Neural progenitor cell (in vitro differentiated cells): Measurements from ENCODE around the gene ARID5B. TPM values are rescaled to one million over a fixed set of nuclear protein-coding genes. Genes with fewer than 3 reads are reported as not detected.

Experiments used
- DNase-seq: peaks from one replicate; pipeline ENCODE4 v3.0.0-alpha.2; 2016; ENCODE audit warnings: low spot score
- H2AFZ ChIP-seq: fragments of 200-600 bp; sonication (generic); replicated peaks from 2 replicates; pipeline ENCODE4 v1.6.1; 2016; ENCODE audit warnings: antibody characterized with exemption
- H3F3A ChIP-seq: fragments of 200-600 bp; sonication (generic); 2 replicates; pipeline ENCODE4 v1.6.1; 2016; ENCODE audit warnings: antibody characterized with exemption, low read depth
- H3K27ac ChIP-seq: fragments of 200-600 bp; sonication (generic); 2 replicates; pipeline ENCODE4 v1.5.1; 2016; ENCODE audit warnings: mild to moderate bottlenecking
- H3K27me3 ChIP-seq: fragments of 200-600 bp; sonication (generic); 2 replicates; pipeline ENCODE4 v1.6.1; 2016; ENCODE audit warnings: mild to moderate bottlenecking, moderate library complexity
- H3K36me3 ChIP-seq: fragments of 200-600 bp; sonication (generic); 2 replicates; pipeline ENCODE4 v1.5.1; 2016
- H3K4me1 ChIP-seq: fragments of 200-600 bp; sonication (generic); 2 replicates; pipeline ENCODE4 v1.6.1; 2016; ENCODE audit warnings: mixed run types
- H3K4me2 ChIP-seq: fragments of 200-600 bp; sonication (generic); 2 replicates; pipeline ENCODE4 v1.6.1; 2016
- H3K4me3 ChIP-seq: fragments of 200-600 bp; sonication (generic); 2 replicates; pipeline ENCODE4 v1.5.1; 2016
- H3K79me2 ChIP-seq: fragments of 200-600 bp; sonication (generic); 2 replicates; pipeline ENCODE4 v1.6.1; 2016; ENCODE audit warnings: low read depth
- H3K9ac ChIP-seq: fragments of 200-600 bp; sonication (generic); 2 replicates; pipeline ENCODE4 v1.6.1; 2016
- H3K9me3 ChIP-seq: fragments of 200-600 bp; sonication (generic); 2 replicates; pipeline ENCODE4 v1.5.1; 2016; ENCODE audit warnings: low read depth
- H4K20me1 ChIP-seq: fragments of 200-600 bp; sonication (generic); 2 replicates; pipeline ENCODE4 v1.6.1; 2016; ENCODE audit warnings: low read depth
- H3K27ac Mint-ChIP-seq: 3 replicates; pipeline ENCODE4 v1.8.0; 2021; ENCODE audit warnings: mixed read lengths
- H3K27me3 Mint-ChIP-seq: 2 replicates; pipeline ENCODE4 v1.8.0; 2022; ENCODE audit warnings: low read depth, mild to moderate bottlenecking, inconsistent platforms, moderate library complexity, mixed read lengths; ENCODE audit not compliant: insufficient read depth
- H3K36me3 Mint-ChIP-seq: 3 replicates; pipeline ENCODE4 v1.8.0; 2021; ENCODE audit warnings: mixed read lengths
- H3K4me1 Mint-ChIP-seq: 3 replicates; pipeline ENCODE4 v1.8.0; 2021; ENCODE audit warnings: mixed read lengths
- H3K4me3 Mint-ChIP-seq: 3 replicates; pipeline ENCODE4 v1.8.0; 2021; ENCODE audit warnings: mild to moderate bottlenecking, moderate library complexity, mixed read lengths
- H3K9me3 Mint-ChIP-seq: 3 replicates; pipeline ENCODE4 v1.8.0; 2020; ENCODE audit warnings: mixed read lengths
- EZH2 ChIP-seq: fragments of 200-600 bp; sonication (generic); IDR thresholded peaks from 2 replicates; pipeline ENCODE4 v1.6.1; 2017; ENCODE audit warnings: antibody characterized with exemption, mild to moderate bottlenecking, moderate library complexity
- EZH2phosphoT487 ChIP-seq: fragments of 200-600 bp; sonication (generic); IDR thresholded peaks from 2 replicates; pipeline ENCODE4 v1.6.1; 2017; ENCODE audit warnings: antibody characterized with exemption
- total RNA-seq: library from RNA; depleted of rRNA; stranded (reverse); fragments of >200 nt; gene quantifications from 2 replicates; pipeline ENCODE4 v1.2.3, GENCODE V29; 2015; ENCODE audit warnings: low replicate concordance
- TF ChIP-seq, protein P1 (sequence below): fragments of 200-600 bp; sonication (generic); IDR thresholded peaks from 2 replicates; pipeline ENCODE4 v1.5.1; 2017; ENCODE audit warnings: antibody characterized with exemption, mild to moderate bottlenecking

Gene ARID5B
- total RNA-seq, 1 donor from 2014 or later, result 1.5 TPM

DNA sequence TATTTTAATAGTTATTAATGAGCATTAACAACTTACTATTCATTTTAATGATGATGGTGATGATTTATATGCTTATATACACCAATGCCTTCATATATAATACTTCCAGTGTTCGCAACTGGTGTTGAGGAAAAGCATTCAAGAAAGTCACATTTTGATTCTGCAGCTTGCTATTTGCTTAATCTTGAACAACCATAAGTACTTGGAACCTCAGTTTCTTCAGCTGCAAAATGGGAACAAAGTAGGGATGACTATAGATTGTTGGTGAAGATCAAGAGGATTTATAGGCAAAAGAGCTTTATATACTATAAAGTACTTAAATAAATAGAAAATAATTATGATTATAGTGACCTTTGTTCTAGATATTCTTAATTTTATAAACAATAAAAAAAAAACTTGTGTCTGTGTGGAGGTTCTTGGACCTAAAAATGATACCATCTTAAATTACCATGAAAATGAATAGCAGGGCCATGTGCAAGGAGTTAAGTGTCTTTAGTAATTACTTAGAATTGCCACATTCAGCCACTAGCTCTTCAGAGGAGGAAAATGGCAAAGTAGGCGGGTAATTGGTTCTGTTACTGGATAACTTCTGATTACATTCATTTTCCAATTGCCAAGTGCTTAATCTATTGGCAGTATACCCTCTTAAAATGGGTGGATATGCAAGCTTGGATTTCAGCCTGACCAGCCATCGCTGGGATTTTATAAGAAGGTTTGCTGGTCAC, 4.5 kb downstream of the ARID5B start:
- TF ChIP-seq EZH2 (no peak), EZH2phosphoT487 (no peak)
- TF ChIP-seq, protein P1, sequence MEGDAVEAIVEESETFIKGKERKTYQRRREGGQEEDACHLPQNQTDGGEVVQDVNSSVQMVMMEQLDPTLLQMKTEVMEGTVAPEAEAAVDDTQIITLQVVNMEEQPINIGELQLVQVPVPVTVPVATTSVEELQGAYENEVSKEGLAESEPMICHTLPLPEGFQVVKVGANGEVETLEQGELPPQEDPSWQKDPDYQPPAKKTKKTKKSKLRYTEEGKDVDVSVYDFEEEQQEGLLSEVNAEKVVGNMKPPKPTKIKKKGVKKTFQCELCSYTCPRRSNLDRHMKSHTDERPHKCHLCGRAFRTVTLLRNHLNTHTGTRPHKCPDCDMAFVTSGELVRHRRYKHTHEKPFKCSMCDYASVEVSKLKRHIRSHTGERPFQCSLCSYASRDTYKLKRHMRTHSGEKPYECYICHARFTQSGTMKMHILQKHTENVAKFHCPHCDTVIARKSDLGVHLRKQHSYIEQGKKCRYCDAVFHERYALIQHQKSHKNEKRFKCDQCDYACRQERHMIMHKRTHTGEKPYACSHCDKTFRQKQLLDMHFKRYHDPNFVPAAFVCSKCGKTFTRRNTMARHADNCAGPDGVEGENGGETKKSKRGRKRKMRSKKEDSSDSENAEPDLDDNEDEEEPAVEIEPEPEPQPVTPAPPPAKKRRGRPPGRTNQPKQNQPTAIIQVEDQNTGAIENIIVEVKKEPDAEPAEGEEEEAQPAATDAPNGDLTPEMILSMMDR, result no peak
- H3K4me3 ChIP-seq, result no peak overlapping the region
- Mint-ChIP-seq H3K36me3 (peaks cover 3% of the 10 kb centered on the region), H3K4me3 (no peak overlapping the region), H3K27me3 (peaks cover 2% of the 10 kb centered on the region), H3K27ac (no peak overlapping the region), H3K9me3 (no peaks in the 10 kb centered on the region), H3K4me1 (peaks cover 11% of the 10 kb centered on the region)
- no peaks in the 10 kb centered on the region for H3K36me3 ChIP-seq
- H3K9ac ChIP-seq, result no peak overlapping the region
- no peak for DNase-seq
- peaks cover 3% of the 10 kb centered on the region for H4K20me1 ChIP-seq
- H3K4me2 ChIP-seq, result no peak overlapping the region
- no peak overlapping the region for H3K27ac ChIP-seq
- H3K79me2 ChIP-seq, result no peaks in the 10 kb centered on the region
- H2AFZ ChIP-seq, result no peak overlapping the region
- peaks cover 10% of the 10 kb centered on the region for H3K27me3 ChIP-seq
- peaks cover 17% of the 10 kb centered on the region for H3F3A ChIP-seq
- no peaks in the 10 kb centered on the region for H3K9me3 ChIP-seq
- no peaks in the 10 kb centered on the region for H3K4me1 ChIP-seq

DNA sequence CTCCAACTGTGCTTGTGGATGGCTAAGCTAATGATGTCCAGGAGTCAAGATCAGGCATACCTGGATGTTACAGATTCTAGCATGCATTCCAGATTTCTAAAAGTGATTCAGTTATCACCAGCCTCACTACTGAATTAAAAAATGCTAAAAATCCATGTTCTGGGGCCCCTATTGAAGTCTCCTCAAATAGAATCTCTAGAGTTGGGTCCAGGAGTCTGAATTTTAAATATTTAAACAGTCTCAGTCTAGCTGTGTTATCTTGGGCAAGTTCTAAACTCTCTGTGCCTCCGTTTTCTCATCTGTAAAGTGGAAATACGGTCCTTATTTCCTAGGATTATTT, 5.0 kb downstream of the ARID5B start:
- Histone ChIP-seq H3K4me1 (no peaks in the 10 kb centered on the region), H2AFZ (no peak overlapping the region), H3K27me3 (peaks cover 10% of the 10 kb centered on the region), H3K4me3 (no peak overlapping the region), H3K36me3 (no peaks in the 10 kb centered on the region), H3K27ac (no peak overlapping the region), H3K79me2 (no peaks in the 10 kb centered on the region), H3K9ac (no peak overlapping the region), H3K9me3 (no peaks in the 10 kb centered on the region), H3F3A (peaks cover 17% of the 10 kb centered on the region), H4K20me1 (peaks cover 3% of the 10 kb centered on the region), H3K4me2 (no peak overlapping the region)
- no peak for TF ChIP-seq EZH2
- TF ChIP-seq EZH2phosphoT487, result no peak
- TF ChIP-seq, protein P1, result no peak
- Mint-ChIP-seq H3K27ac (no peak overlapping the region), H3K9me3 (no peaks in the 10 kb centered on the region), H3K27me3 (peaks cover 2% of the 10 kb centered on the region), H3K36me3 (peaks cover 3% of the 10 kb centered on the region), H3K4me1 (peaks cover 13% of the 10 kb centered on the region), H3K4me3 (no peak overlapping the region)
- DNase-seq, result no peak

DNA sequence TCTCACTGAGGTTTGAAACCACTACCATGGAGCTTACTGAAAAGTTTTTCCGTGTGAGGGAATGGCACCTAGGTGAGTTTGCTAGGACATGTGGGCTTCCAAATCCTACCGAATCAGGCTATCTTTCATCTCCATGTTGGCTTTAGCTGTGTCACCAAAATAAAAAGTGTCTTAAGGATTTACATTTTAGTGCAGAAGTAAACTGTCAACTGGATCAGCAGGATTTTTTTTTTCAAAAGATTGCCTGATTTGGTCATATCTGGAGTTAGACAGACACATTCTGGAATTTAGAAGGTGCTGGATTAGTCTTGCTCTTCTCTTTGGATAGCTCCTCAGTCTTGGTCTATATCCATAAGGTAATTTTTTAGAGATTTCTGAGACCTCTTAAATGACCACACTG, 5.5 kb downstream of the ARID5B start:
- Mint-ChIP-seq H3K4me1 (peaks cover 16% of the 10 kb centered on the region), H3K27ac (no peak overlapping the region), H3K9me3 (no peaks in the 10 kb centered on the region), H3K4me3 (no peak overlapping the region), H3K36me3 (peaks cover 3% of the 10 kb centered on the region), H3K27me3 (peaks cover 2% of the 10 kb centered on the region)
- Histone ChIP-seq H3F3A (peaks cover 14% of the 10 kb centered on the region), H3K27me3 (peaks cover 10% of the 10 kb centered on the region), H3K9ac (no peak overlapping the region), H3K4me1 (no peaks in the 10 kb centered on the region), H4K20me1 (peaks cover 3% of the 10 kb centered on the region), H3K27ac (no peak overlapping the region), H3K4me3 (no peak overlapping the region), H3K9me3 (no peaks in the 10 kb centered on the region), H3K4me2 (no peak overlapping the region), H3K79me2 (no peaks in the 10 kb centered on the region), H2AFZ (no peak overlapping the region), H3K36me3 (no peaks in the 10 kb centered on the region)
- TF ChIP-seq EZH2, result no peak
- no peak for TF ChIP-seq EZH2phosphoT487
- TF ChIP-seq, protein P1, result no peak
- no peak for DNase-seq
